PC-9 (cell line): ENCODE data around the gene CADM4. TPM values are rescaled to one million over a fixed set of nuclear protein-coding genes. Genes with fewer than 3 reads are reported as not detected.

Source experiments
- BruUV-seq: library from RNA; stranded (reverse); fragments of 400-500 nt; replicated peaks from 2 replicates; lab custom pipeline; 2021; lab: Mats Ljungman, UMichigan
- CTCF ChIA-PET: fragments of 300-600 bp; sonication (Branson Sonifier 250); formaldehyde crosslinking; loops from one replicate; lab custom pipeline; 2022; ENCODE audit warnings: antibody characterized with exemption; lab: Charles Lee
- POLR2A ChIA-PET: fragments of 300-600 bp; sonication (Branson Sonifier 250); formaldehyde crosslinking; loops from one replicate; lab custom pipeline; 2022; ENCODE audit warnings: antibody characterized with exemption; ENCODE audit not compliant: unreplicated experiment; lab: Charles Lee
- DNase-seq, 2 experiments: peaks; one replicate each; pipeline versions ENCODE4 v3.0.0 to v3.0.0-alpha.2; 2015 to 2022; ENCODE audit warnings: mixed read lengths in 1 of 2
- H2AFZ ChIP-seq: fragments of 200-600 bp; sonication (generic); 2 replicates; pipeline ENCODE4 v1.8.1; 2017; ENCODE audit warnings: antibody characterized with exemption
- H3F3A ChIP-seq: fragments of 200-600 bp; sonication (generic); 2 replicates; pipeline ENCODE4 v1.8.1; 2017; ENCODE audit warnings: antibody characterized with exemption, mild to moderate bottlenecking, low read depth; ENCODE audit not compliant: insufficient read depth
- H3K27ac ChIP-seq: fragments of 200-600 bp; sonication (generic); 2 replicates; pipeline ENCODE4 v1.6.1; 2016; ENCODE audit warnings: mixed run types
- H3K27me3 ChIP-seq: fragments of 200-600 bp; sonication (generic); 2 replicates; pipeline ENCODE4 v1.6.1; 2016; ENCODE audit warnings: low read depth, mixed run types; ENCODE audit not compliant: insufficient read depth
- H3K36me3 ChIP-seq: fragments of 200-600 bp; sonication (generic); 2 replicates; pipeline ENCODE4 v1.6.1; 2016; ENCODE audit warnings: low read depth, mixed run types
- H3K4me1 ChIP-seq: fragments of 200-600 bp; sonication (generic); replicated peaks from 2 replicates; pipeline ENCODE4 v1.6.1; 2016; ENCODE audit warnings: mixed run types; ENCODE audit not compliant: insufficient read depth
- H3K4me2 ChIP-seq: fragments of 200-600 bp; sonication (generic); 2 replicates; pipeline ENCODE4 v1.6.1; 2017; ENCODE audit warnings: mixed run types
- H3K4me3 ChIP-seq: fragments of 200-600 bp; sonication (generic); 2 replicates; pipeline ENCODE4 v1.6.1; 2016; ENCODE audit warnings: mixed run types
- H3K79me2 ChIP-seq: fragments of 200-600 bp; sonication (generic); 2 replicates; pipeline ENCODE4 v1.6.1; 2017; ENCODE audit warnings: low read depth, mixed run types
- H3K9me2 ChIP-seq: fragments of 200-600 bp; sonication (generic); 2 replicates; pipeline ENCODE4 v1.8.1; 2017; ENCODE audit warnings: mild to moderate bottlenecking; ENCODE audit not compliant: insufficient read depth
- H3K9me3 ChIP-seq: fragments of 200-600 bp; sonication (generic); 2 replicates; pipeline ENCODE4 v1.8.1; 2016; ENCODE audit warnings: low read depth; ENCODE audit not compliant: insufficient read depth
- H4K20me1 ChIP-seq: fragments of 200-600 bp; sonication (generic); 2 replicates; pipeline ENCODE4 v1.8.1; 2017; ENCODE audit not compliant: insufficient read depth
- EZH2 ChIP-seq: fragments of 200-600 bp; sonication (generic); IDR thresholded peaks from 2 replicates; pipeline ENCODE4 v1.8.0; 2017; ENCODE audit warnings: antibody characterized with exemption, low read depth
- intact Hi-C: fragments of 100-400 bp; cut with micrococcal nuclease; formaldehyde crosslinking; loops from one replicate; pipeline ENCODE4 v1.10.0; 2022; ENCODE audit not compliant: unreplicated experiment
- total RNA-seq: library from RNA; stranded (reverse); gene quantifications from 2 replicates; pipeline ENCODE4 v1.2.3, GENCODE V29; 2021
- TF ChIP-seq, protein P1 (sequence below): fragments of 200-600 bp; sonication (generic); conservative IDR thresholded peaks from 2 replicates; pipeline ENCODE4 v1.6.1; 2017; ENCODE audit warnings: mixed run types, antibody characterized with exemption, mild to moderate bottlenecking, moderate library complexity

CADM4 gene
- total RNA-seq, 1 experiment from 2014 or later = 71.1 TPM

DNA sequence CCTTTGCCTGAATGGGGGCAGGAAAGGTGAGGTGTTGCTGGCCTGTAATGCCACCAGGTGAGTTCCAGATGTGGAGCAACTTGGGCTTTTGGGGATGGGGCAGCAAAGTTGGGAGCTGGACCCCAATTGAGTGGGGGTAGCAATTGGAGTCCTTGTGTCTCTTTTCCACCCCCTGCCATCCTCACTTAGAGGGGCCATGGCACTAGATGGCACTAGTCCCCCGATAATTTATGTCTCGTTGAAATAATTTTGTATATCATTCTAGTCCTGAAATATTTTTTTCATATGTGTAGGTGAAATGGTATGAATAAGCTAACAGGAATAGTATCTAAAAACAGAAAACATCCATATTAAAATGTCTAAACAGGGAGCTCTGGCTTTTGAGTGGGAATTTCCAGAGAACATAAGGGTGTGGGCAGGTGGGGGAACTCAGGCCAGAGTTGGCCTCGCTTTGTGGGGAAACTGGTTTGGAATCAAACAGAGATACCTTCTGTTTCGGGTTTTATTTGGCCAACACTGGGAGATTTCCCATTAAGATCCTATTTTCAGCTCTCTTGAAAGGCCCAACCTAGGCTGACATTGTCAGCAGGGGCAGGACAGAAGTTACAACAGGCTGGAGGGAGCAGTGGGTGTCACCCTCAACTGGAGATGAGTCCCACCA lies 39.9 kb downstream of the CADM4 start:
- intact Hi-C loops = loop anchor here (10.0 kb wide), 1 partner anchor 165 kb away; no protein-coding TSS in a partner anchor
- no peak overlapping the region for H3K4me3 ChIP-seq
- peaks cover 9% of the 10 kb centered on the region; the same call in 1 of the 2 replicates for H3F3A ChIP-seq
- H3K27ac ChIP-seq = no peak overlapping the region
- no peaks in the 10 kb centered on the region for H3K9me2 ChIP-seq
- H4K20me1 ChIP-seq = no peaks in the 10 kb centered on the region
- ChIA-PET POLR2A (no interaction called here), CTCF (interaction anchor here (0.6 to 1.2 kb wide), 3 partner anchors 53 to 89 kb away, joined by 4 to 8 read pairs (median 6); no protein-coding TSS in a partner anchor)
- DNase-seq = no peak
- no peaks in the 10 kb centered on the region for H3K27me3 ChIP-seq
- H3K4me2 ChIP-seq = no peak overlapping the region
- no peak overlapping the region for H2AFZ ChIP-seq
- no peaks in the 10 kb centered on the region for H3K9me3 ChIP-seq
- BruUV-seq = no TSS peak
- no peaks in the 10 kb centered on the region for H3K36me3 ChIP-seq
- peaks cover 10% of the 10 kb centered on the region for H3K4me1 ChIP-seq
- H3K79me2 ChIP-seq = peaks cover 34% of the 10 kb centered on the region
- TF ChIP-seq, protein P1, sequence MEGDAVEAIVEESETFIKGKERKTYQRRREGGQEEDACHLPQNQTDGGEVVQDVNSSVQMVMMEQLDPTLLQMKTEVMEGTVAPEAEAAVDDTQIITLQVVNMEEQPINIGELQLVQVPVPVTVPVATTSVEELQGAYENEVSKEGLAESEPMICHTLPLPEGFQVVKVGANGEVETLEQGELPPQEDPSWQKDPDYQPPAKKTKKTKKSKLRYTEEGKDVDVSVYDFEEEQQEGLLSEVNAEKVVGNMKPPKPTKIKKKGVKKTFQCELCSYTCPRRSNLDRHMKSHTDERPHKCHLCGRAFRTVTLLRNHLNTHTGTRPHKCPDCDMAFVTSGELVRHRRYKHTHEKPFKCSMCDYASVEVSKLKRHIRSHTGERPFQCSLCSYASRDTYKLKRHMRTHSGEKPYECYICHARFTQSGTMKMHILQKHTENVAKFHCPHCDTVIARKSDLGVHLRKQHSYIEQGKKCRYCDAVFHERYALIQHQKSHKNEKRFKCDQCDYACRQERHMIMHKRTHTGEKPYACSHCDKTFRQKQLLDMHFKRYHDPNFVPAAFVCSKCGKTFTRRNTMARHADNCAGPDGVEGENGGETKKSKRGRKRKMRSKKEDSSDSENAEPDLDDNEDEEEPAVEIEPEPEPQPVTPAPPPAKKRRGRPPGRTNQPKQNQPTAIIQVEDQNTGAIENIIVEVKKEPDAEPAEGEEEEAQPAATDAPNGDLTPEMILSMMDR = no peak
- TF ChIP-seq EZH2 = no peak

DNA sequence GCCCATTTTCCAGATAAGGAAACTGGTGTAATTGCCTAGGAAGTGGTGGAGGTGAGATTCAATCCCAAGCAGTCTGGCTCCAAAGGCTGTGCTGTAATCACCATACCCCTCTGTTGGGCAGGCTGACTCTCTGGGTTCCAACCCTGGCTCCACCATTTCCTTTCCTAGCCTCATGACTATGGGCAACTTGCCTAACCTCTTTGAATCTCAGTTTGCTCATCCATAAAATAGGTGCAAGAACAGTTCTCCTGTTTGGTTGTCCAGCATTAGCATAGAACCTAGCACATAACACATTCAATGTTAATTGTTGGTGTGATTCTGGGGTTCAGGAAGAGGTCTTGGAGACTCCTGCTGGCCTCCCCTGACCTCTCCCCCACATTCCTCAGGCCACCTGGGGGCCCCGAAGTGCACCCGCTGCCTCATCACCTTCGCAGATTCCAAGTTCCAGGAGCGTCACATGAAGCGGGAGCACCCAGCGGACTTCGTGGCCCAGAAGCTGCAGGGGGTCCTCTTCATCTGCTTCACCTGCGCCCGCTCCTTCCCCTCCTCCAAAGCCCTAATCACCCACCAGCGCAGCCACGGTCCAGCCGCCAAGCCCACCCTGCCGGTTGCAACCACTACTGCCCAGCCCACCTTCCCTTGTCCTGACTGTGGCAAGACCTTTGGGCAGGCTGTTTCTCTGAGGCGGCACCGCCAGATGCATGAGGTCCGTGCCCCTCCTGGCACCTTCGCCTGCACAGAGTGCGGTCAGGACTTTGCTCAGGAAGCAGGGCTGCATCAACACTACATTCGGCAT lies 41.0 kb downstream of the CADM4 start:
- Histone ChIP-seq H4K20me1 (peaks cover 9% of the 10 kb centered on the region), H3K36me3 (0 out of 2 replicates have a peak, but pooled peaks cover 6% of the 10 kb centered on the region), H3K27me3 (no peaks in the 10 kb centered on the region), H3K9me2 (no peaks in the 10 kb centered on the region), H3F3A (peaks cover 12% of the 10 kb centered on the region; the same call in 1 of the 2 replicates), H3K9me3 (no peaks in the 10 kb centered on the region), H2AFZ (no peak overlapping the region), H3K27ac (no peak overlapping the region), H3K4me1 (peaks cover 15% of the 10 kb centered on the region), H3K4me3 (no peak overlapping the region), H3K79me2 (peaks cover 44% of the 10 kb centered on the region), H3K4me2 (peak overlapping the region; percentile 97; the same call in 1 of the 2 replicates)
- intact Hi-C loops = loop anchor here (10.0 kb wide), 1 partner anchor 164 kb away; no protein-coding TSS in a partner anchor
- CTCF ChIA-PET = no interaction called here
- DNase-seq = no peak
- no TSS peak for BruUV-seq
- no peak for TF ChIP-seq EZH2
- TF ChIP-seq, protein P1 = no peak
- POLR2A ChIA-PET = no interaction called here

DNA sequence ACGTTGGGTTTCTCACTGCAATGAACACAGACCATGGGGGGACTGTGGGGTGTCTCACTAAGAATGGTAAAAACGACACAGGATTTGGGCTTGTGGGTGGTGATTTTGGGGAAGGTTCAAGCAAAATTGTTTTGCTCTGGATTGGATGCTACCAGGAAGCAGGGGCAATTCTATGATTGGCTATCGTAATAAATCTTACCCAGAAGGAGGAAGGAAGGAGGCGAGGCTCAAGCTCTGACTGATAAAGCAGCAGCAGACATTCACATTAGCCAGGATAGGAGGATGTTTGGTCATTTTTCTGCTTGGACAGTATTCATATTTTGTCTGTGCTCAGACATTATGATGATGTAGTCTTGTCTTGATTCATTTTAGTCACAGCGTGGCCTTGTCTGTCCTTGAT lies 41.8 kb downstream of the CADM4 start:
- H3K4me2 ChIP-seq = peak overlapping the region; percentile 97
- peaks cover 12% of the 10 kb centered on the region; the same call in 1 of the 2 replicates for H3F3A ChIP-seq
- intact Hi-C loops = loop anchor here (2.0 to 10.0 kb wide), 3 partner anchors 21 to 187 kb away; partner anchors contain the start of gene ZNF428
- H3K27ac ChIP-seq = no peak overlapping the region
- no peak for DNase-seq
- peak overlapping the region; percentile 92; the same call in 1 of the 2 replicates for H3K4me3 ChIP-seq
- H3K9me2 ChIP-seq = no peaks in the 10 kb centered on the region
- peaks cover 15% of the 10 kb centered on the region for H3K4me1 ChIP-seq
- TF ChIP-seq EZH2 = no peak
- TF ChIP-seq, protein P1 = no peak
- H3K79me2 ChIP-seq = peaks cover 48% of the 10 kb centered on the region
- peaks cover 10% of the 10 kb centered on the region for H4K20me1 ChIP-seq
- H3K27me3 ChIP-seq = no peaks in the 10 kb centered on the region
- no peak overlapping the region for H2AFZ ChIP-seq
- CTCF ChIA-PET = no interaction called here
- POLR2A ChIA-PET = no interaction called here
- no peaks in the 10 kb centered on the region for H3K9me3 ChIP-seq
- H3K36me3 ChIP-seq = 0 out of 2 replicates have a peak, but pooled peaks cover 7% of the 10 kb centered on the region
- BruUV-seq = no TSS peak
